T-helper 2 cell treated with Interferon-gamma antibody and Interleukin-4, amounts not matched to agents 100 ng/mL and 5 ng/mL, for 36 hours (primary cell): ENCODE data around the gene HSPB2. TPM values are rescaled to one million over a fixed set of nuclear protein-coding genes. Genes with fewer than 3 reads are reported as not detected.
"Not testable (repeated sequence)": the region's sequence is repeated elsewhere in the genome, so short reads cannot be mapped to it uniquely, and the experiment has no call there.

Experiments used
- intact Hi-C: fragments of 100-400 bp; cut with micrococcal nuclease; formaldehyde crosslinking; loops from one replicate; pipeline ENCODE4 v1.15.1; 2023
- total RNA-seq: library from RNA; stranded (reverse); gene quantifications from 2 replicates; pipeline ENCODE4 v1.2.3, GENCODE V29; 2022

Gene HSPB2
- not detected in 2 replicates for total RNA-seq

- intact Hi-C loops, result no loop called here
Measured at GRCh38 chr11:111912535-111912934, at the start of gene HSPB2. Gene HSPB2 (plus strand): TSS chr11:111912734. CDS start chr11:111912830, 96 bp downstream.

GRCh38 chr11:111870113-111870512 is 42.4 kb upstream of the HSPB2 start:
- intact Hi-C loops, result loop anchor here (2.0 kb wide), 3 partner anchors 57 to 155 kb away; partner anchors contain the start of genes DLAT and PPP2R1B

- intact Hi-C loops, result loop anchor here (2.0 kb wide), 3 partner anchors 56 to 154 kb away; partner anchors contain the start of genes DLAT and PPP2R1B
Measured at GRCh38 chr11:111870522-111870885, 42.0 kb upstream of the HSPB2 start.

GRCh38 chr11:111870886-111871692 is 41.4 kb upstream of the HSPB2 start, which contains the start of gene ALG9:
Gene ALG9 (minus strand): TSS chr11:111871581. CDS start chr11:111871482, 99 bp downstream.
- intact Hi-C loops, result loop anchor here (1.0 to 2.0 kb wide), 6 partner anchors 8 to 409 kb away; partner anchors contain the start of genes CFAP68, DLAT, FDXACB1 and PPP2R1B

GRCh38 chr11:111871693-111872161 is 40.8 kb upstream of the HSPB2 start:
- intact Hi-C loops, result loop anchor here (1.0 to 2.0 kb wide), 6 partner anchors 8 to 409 kb away; partner anchors contain the start of genes CFAP68, DLAT, FDXACB1 and PPP2R1B

GRCh38 chr11:111878385-111878848 is 34.1 kb upstream of the HSPB2 start:
- intact Hi-C loops, result loop anchor here (2.0 to 5.0 kb wide), 4 partner anchors 58 to 1434 kb away; partner anchors contain the start of genes DIXDC1, DLAT and TTC12

- intact Hi-C loops, result loop anchor here (1.0 to 5.0 kb wide), 12 partner anchors 8 to 1433 kb away; partner anchors contain the start of genes ALG9, DIXDC1, DLAT and NKAPD1
Measured at GRCh38 chr11:111878849-111879636, 33.5 kb upstream of the HSPB2 start, which contains the start of the genes CFAP68 and FDXACB1. Gene CFAP68 (plus strand): TSS chr11:111879541. CDS start chr11:111879561, 20 bp downstream. Gene FDXACB1 (minus strand): TSS chr11:111879165. CDS start chr11:111879132, 33 bp downstream.

- intact Hi-C loops, result loop anchor here (1.0 to 5.0 kb wide), 12 partner anchors 8 to 1433 kb away; partner anchors contain the start of genes ALG9, DIXDC1, DLAT and NKAPD1
Measured at GRCh38 chr11:111879637-111879960, 32.9 kb upstream of the HSPB2 start.

GRCh38 chr11:111882202-111882601 is 30.3 kb upstream of the HSPB2 start:
- intact Hi-C loops, result no loop called here

GRCh38 chr11:111885053-111885452 is 27.5 kb upstream of the HSPB2 start:
- intact Hi-C loops, result not testable (repeated sequence)

GRCh38 chr11:111886032-111886431 is 26.5 kb upstream of the HSPB2 start:
- intact Hi-C loops, result no loop called here

GRCh38 chr11:111886844-111887243 is 25.7 kb upstream of the HSPB2 start:
- intact Hi-C loops, result no loop called here

GRCh38 chr11:111905411-111905810 is 7.1 kb upstream of the HSPB2 start:
- intact Hi-C loops, result no loop called here

GRCh38 chr11:111906680-111907079 is 5.9 kb upstream of the HSPB2 start:
- intact Hi-C loops, result no loop called here

- intact Hi-C loops, result no loop called here
Measured at GRCh38 chr11:111908639-111909305, 3.8 kb upstream of the HSPB2 start.

- intact Hi-C loops, result no loop called here
Measured at GRCh38 chr11:111909378-111909777, 3.2 kb upstream of the HSPB2 start.

GRCh38 chr11:111910676-111911562 is 1.6 kb upstream of the HSPB2 start:
- intact Hi-C loops, result no loop called here

- intact Hi-C loops, result no loop called here
Measured at GRCh38 chr11:111911563-111912401, 752 bp upstream of the HSPB2 start, which contains the start of gene CRYAB. Gene CRYAB (minus strand): TSS chr11:111911770. CDS start chr11:111911724, 46 bp downstream.
